Hepatocyte (in vitro differentiated cells): ENCODE results near the gene ASF1B. TPM values are rescaled to one million over a fixed set of nuclear protein-coding genes. Genes with fewer than 3 reads are reported as not detected.

ENCODE experiments used
- DNase-seq: peaks from one replicate; pipeline ENCODE4 v3.0.0-alpha.2; 2016; ENCODE audit warnings: low spot score
- H2AFZ ChIP-seq: fragments of 200-600 bp; sonication (generic); 2 replicates; pipeline ENCODE4 v1.6.0; 2016; ENCODE audit warnings: antibody characterized with exemption, mild to moderate bottlenecking
- H3K27ac ChIP-seq: fragments of 200-600 bp; sonication (generic); 2 replicates; pipeline ENCODE4 v1.5.1; 2016; ENCODE audit warnings: mild to moderate bottlenecking
- H3K27me3 ChIP-seq: fragments of 200-600 bp; sonication (generic); 2 replicates; pipeline ENCODE4 v1.6.1; 2016
- H3K36me3 ChIP-seq: fragments of 200-600 bp; sonication (generic); replicated peaks from 2 replicates; pipeline ENCODE4 v1.5.1; 2016; ENCODE audit warnings: low read depth; ENCODE audit not compliant: insufficient read depth
- H3K4me1 ChIP-seq: fragments of 200-600 bp; sonication (generic); 2 replicates; pipeline ENCODE4 v1.5.1; 2016; ENCODE audit warnings: mild to moderate bottlenecking, moderate library complexity; ENCODE audit not compliant: insufficient read depth
- H3K4me2 ChIP-seq: fragments of 200-600 bp; sonication (generic); 2 replicates; pipeline ENCODE4 v1.6.0; 2016
- H3K4me3 ChIP-seq: fragments of 200-600 bp; sonication (generic); 2 replicates; pipeline ENCODE4 v1.5.1; 2016; ENCODE audit warnings: mild to moderate bottlenecking
- H3K79me2 ChIP-seq: fragments of 200-600 bp; sonication (generic); 2 replicates; pipeline ENCODE4 v1.6.0; 2017; ENCODE audit warnings: mild to moderate bottlenecking
- H3K9me2 ChIP-seq: fragments of 200-600 bp; sonication (generic); replicated peaks from 2 replicates; pipeline ENCODE4 v1.6.0; 2017; ENCODE audit warnings: mild to moderate bottlenecking; ENCODE audit not compliant: insufficient read depth
- H3K9me3 ChIP-seq: fragments of 200-600 bp; sonication (generic); 2 replicates; pipeline ENCODE4 v1.5.1; 2016; ENCODE audit warnings: low read depth, mild to moderate bottlenecking
- H4K20me1 ChIP-seq: fragments of 200-600 bp; sonication (generic); 2 replicates; pipeline ENCODE4 v1.6.0; 2016; ENCODE audit warnings: mild to moderate bottlenecking; ENCODE audit not compliant: insufficient read depth, poor library complexity, severe bottlenecking
- CTCF ChIP-seq: fragments of 200-600 bp; sonication (generic); IDR thresholded peaks from 2 replicates; pipeline ENCODE4 v1.5.1; 2016; ENCODE audit warnings: antibody characterized with exemption, mild to moderate bottlenecking; ENCODE audit not compliant: poor library complexity
- EZH2 ChIP-seq: fragments of 200-600 bp; sonication (generic); IDR thresholded peaks from 2 replicates; pipeline ENCODE4 v1.6.1; 2016; ENCODE audit warnings: antibody characterized with exemption, mild to moderate bottlenecking, borderline replicate concordance
- EZH2phosphoT487 ChIP-seq: fragments of 200-600 bp; sonication (generic); IDR thresholded peaks from one replicate; pipeline ENCODE4 v1.6.1; 2018; ENCODE audit warnings: antibody characterized with exemption, mild to moderate bottlenecking, low read depth, moderate library complexity; ENCODE audit not compliant: unreplicated experiment, severe bottlenecking
- WGBS: methylation state at CpG from one replicate; pipeline ENCODE4 v1.1.6; 2016; ENCODE audit warnings: low lambda C conversion rate; ENCODE audit errors: missing lambda C conversion rate; 5-methylcytosine and 5-hydroxymethylcytosine counted together
- polyA plus RNA-seq: library from polyadenylated mRNA; unstranded; fragments of >200 nt; fragmentation: Nextera tagmentation; extraction: Ambion mirVana; gene quantifications from 2 replicates; pipeline ENCODE4 v1.2.1, GENCODE V29; 2016
- total RNA-seq: library from RNA; depleted of rRNA; stranded (reverse); fragments of >200 nt; gene quantifications from 2 replicates; pipeline ENCODE4 v1.2.3, GENCODE V29; 2014

ASF1B gene
- total and polyA plus RNA-seq, 2 experiments from 2014 or later: 5.1 to 12.4 TPM

GRCh38 chr19:14110650-14111049 lies 25.7 kb downstream of the ASF1B start:
- H3K4me1 ChIP-seq: peaks cover 10% of the 10 kb centered on the region
- 75% methylated on average over 2 of the region's 2 CpGs for WGBS

GRCh38 chr19:14107581-14108461 lies 28.6 kb downstream of the ASF1B start:
- H2AFZ ChIP-seq: no peak overlapping the region
- H3K4me3 ChIP-seq: no peak overlapping the region
- H3K4me2 ChIP-seq: no peak overlapping the region
- WGBS: 89% methylated on average over 23 of the region's 23 CpGs
- H3K4me1 ChIP-seq: peaks cover 4% of the 10 kb centered on the region
- peaks cover 2% of the 10 kb centered on the region for H4K20me1 ChIP-seq
- no peak overlapping the region for H3K27ac ChIP-seq
- no peaks in the 10 kb centered on the region for H3K36me3 ChIP-seq
- DNase-seq: no peak
- TF ChIP-seq EZH2 (no peak), EZH2phosphoT487 (no peak), CTCF (no peak)
- H3K9me2 ChIP-seq: no peaks in the 10 kb centered on the region
- H3K27me3 ChIP-seq: no peaks in the 10 kb centered on the region
- H3K9me3 ChIP-seq: no peaks in the 10 kb centered on the region
- H3K79me2 ChIP-seq: peaks cover 20% of the 10 kb centered on the region

More at GRCh38 chr19:14110650-14111049, 25.7 kb downstream of the ASF1B start:
- no peak overlapping the region for H3K4me2 ChIP-seq
- H3K27me3 ChIP-seq: no peaks in the 10 kb centered on the region
- TF ChIP-seq EZH2phosphoT487: no peak
- TF ChIP-seq CTCF: no peak
- TF ChIP-seq EZH2: no peak
- no peak overlapping the region for H3K4me3 ChIP-seq
- H3K79me2 ChIP-seq: peaks cover 47% of the 10 kb centered on the region
- H3K9me3 ChIP-seq: no peaks in the 10 kb centered on the region
- peaks cover 3% of the 10 kb centered on the region for H4K20me1 ChIP-seq
- H3K36me3 ChIP-seq: no peaks in the 10 kb centered on the region
- no peak overlapping the region for H2AFZ ChIP-seq
- H3K27ac ChIP-seq: no peak overlapping the region
- no peak for DNase-seq
- H3K9me2 ChIP-seq: no peaks in the 10 kb centered on the region

- no peaks in the 10 kb centered on the region for H3K27me3 ChIP-seq
- H3K27ac ChIP-seq: no peak overlapping the region
- DNase-seq: no peak
- 98% methylated on average over 11 of the region's 16 CpGs for WGBS
- TF ChIP-seq EZH2phosphoT487: no peak
- TF ChIP-seq CTCF: no peak
- TF ChIP-seq EZH2: no peak
- no peaks in the 10 kb centered on the region for H3K4me1 ChIP-seq
- no peak overlapping the region for H3K4me2 ChIP-seq
- H3K9me3 ChIP-seq: no peaks in the 10 kb centered on the region
- H3K36me3 ChIP-seq: no peaks in the 10 kb centered on the region
- peaks cover 15% of the 10 kb centered on the region for H3K79me2 ChIP-seq
- H3K4me3 ChIP-seq: no peak overlapping the region
- no peaks in the 10 kb centered on the region for H3K9me2 ChIP-seq
- no peaks in the 10 kb centered on the region for H4K20me1 ChIP-seq
- no peak overlapping the region for H2AFZ ChIP-seq
Observed at GRCh38 chr19:14106840-14107239, 29.5 kb downstream of the ASF1B start.
